Peyer's patch (tissue), 4 donors: ENCODE results near the gene P3H3.

ENCODE experiments used
- POLR2A ChIP-seq, 2 donors: fragments of 450-650 bp; IDR thresholded peaks; one replicate each; pipeline ENCODE4 v1.5.1; 2017; ENCODE audit warnings: antibody characterized with exemption in 2 of 2, mild to moderate bottlenecking in 2 of 2, moderate library complexity in 2 of 2
- TF ChIP-seq, protein P1 (sequence below), 6 experiments: fragments of 450-650 bp in 4 of 6; fragments of 200-600 bp in 2 of 6; sonication (generic) in 1 of 6; IDR thresholded peaks; one replicate each; pipeline ENCODE4 v1.5.1; 2017 to 2019; ENCODE audit warnings: antibody characterized with exemption in 6 of 6, mild to moderate bottlenecking in 3 of 6, moderate library complexity in 1 of 6

DNA sequence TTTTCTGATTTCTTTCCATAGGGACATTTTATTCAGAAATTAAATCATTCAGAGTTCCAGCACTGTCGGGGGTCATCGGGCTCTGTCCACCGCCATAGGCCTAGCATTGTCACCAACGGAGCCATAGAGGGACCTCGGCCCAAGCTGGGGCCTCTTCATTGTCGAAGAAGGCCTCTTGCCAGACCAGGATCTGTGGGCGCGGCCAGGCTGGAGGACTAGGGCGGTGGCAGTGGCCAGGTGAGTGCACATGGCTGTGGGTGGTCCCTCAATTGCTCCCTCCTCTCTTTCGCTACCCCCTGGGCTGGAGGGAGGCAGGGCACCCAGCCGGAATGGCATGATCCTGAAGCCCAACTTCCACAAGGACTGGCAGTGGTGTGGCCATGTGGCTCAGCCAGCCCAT lies 55.5 kb downstream of the P3H3 start:
- TF ChIP-seq, protein P1, sequence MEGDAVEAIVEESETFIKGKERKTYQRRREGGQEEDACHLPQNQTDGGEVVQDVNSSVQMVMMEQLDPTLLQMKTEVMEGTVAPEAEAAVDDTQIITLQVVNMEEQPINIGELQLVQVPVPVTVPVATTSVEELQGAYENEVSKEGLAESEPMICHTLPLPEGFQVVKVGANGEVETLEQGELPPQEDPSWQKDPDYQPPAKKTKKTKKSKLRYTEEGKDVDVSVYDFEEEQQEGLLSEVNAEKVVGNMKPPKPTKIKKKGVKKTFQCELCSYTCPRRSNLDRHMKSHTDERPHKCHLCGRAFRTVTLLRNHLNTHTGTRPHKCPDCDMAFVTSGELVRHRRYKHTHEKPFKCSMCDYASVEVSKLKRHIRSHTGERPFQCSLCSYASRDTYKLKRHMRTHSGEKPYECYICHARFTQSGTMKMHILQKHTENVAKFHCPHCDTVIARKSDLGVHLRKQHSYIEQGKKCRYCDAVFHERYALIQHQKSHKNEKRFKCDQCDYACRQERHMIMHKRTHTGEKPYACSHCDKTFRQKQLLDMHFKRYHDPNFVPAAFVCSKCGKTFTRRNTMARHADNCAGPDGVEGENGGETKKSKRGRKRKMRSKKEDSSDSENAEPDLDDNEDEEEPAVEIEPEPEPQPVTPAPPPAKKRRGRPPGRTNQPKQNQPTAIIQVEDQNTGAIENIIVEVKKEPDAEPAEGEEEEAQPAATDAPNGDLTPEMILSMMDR (IDR thresholded peaks at IDR 0.05), result no peak
- TF ChIP-seq POLR2A (IDR thresholded peaks at IDR 0.05), result no peak
